Tibial artery (tissue), 4 donors: ENCODE data around the gene ARHGEF19.
A peak's percentile ranks its signal among the peaks of the same experiment; 100 is the strongest.

Experiments used
- DNase-seq, 2 donors: peaks; one replicate each; pipeline ENCODE4 v3.0.0-alpha.2; 2019
- H3K27ac ChIP-seq, 2 donors: fragments of 200-600 bp; sonication (generic) in 1 of 2; 1 replicate in 1 of 2; 2 replicates in 1 of 2; pipeline ENCODE4 v1.5.1; 2018 to 2019; ENCODE audit warnings: mild to moderate bottlenecking in 1 of 2
- H3K27me3 ChIP-seq, 2 donors: fragments of 200-600 bp; sonication (generic) in 1 of 2; one replicate each; pipeline versions ENCODE4 v1.5.1 to v1.6.0; 2016 to 2019
- H3K36me3 ChIP-seq, 3 donors: fragments of 200-600 bp; sonication (generic) in 2 of 3; one replicate each; pipeline ENCODE4 v1.5.1; 2016 to 2019; ENCODE audit warnings: mild to moderate bottlenecking in 2 of 3
- H3K4me1 ChIP-seq, 4 donors: fragments of 200-600 bp; sonication (generic) in 2 of 4; 1 replicate in 3 of 4; 2 replicates in 1 of 4; pipeline ENCODE4 v1.5.1; 2016 to 2019
- H3K4me3 ChIP-seq, 2 donors: fragments of 200-600 bp; sonication (generic) in 1 of 2; 1 replicate in 1 of 2; 2 replicates in 1 of 2; pipeline ENCODE4 v1.5.1; 2018 to 2019; ENCODE audit warnings: mild to moderate bottlenecking in 2 of 2
- H3K9me3 ChIP-seq, 3 donors: fragments of 200-600 bp; sonication (generic) in 1 of 3; one replicate each; pipeline ENCODE4 v1.5.1; 2016 to 2019
- CTCF ChIP-seq, 2 experiments: fragments of 200-600 bp in 1 of 2; fragments of 450-650 bp in 1 of 2; IDR thresholded peaks; one replicate each; pipeline ENCODE4 v1.5.1; 2017 to 2019; ENCODE audit warnings: antibody characterized with exemption in 2 of 2, mild to moderate bottlenecking in 1 of 2, moderate library complexity in 1 of 2
- intact Hi-C: fragments of 100-400 bp; cut with DNase I; formaldehyde crosslinking; loops from one replicate; pipeline ENCODE4 v1.15.0; 2023; ENCODE audit warnings: low total_unique reads

The ARHGEF19 gene

GRCh38 chr1:16210581-16210980 lies 1.9 kb downstream of the ARHGEF19 start:
- H3K27ac ChIP-seq, result no peak overlapping the region
- no peaks in the 10 kb centered on the region for H3K27me3 ChIP-seq
- H3K4me3 ChIP-seq, result no peak overlapping the region
- DNase-seq, result no peak
- peaks cover 0 to 39% (median 9%) of the 10 kb centered on the region in 4 donors for H3K4me1 ChIP-seq
- no peaks in the 10 kb centered on the region for H3K9me3 ChIP-seq
- intact Hi-C loops, result no loop called here
- H3K36me3 ChIP-seq, result no peaks in the 10 kb centered on the region
- no peak for TF ChIP-seq CTCF (IDR thresholded peaks at IDR 0.05)

DNA sequence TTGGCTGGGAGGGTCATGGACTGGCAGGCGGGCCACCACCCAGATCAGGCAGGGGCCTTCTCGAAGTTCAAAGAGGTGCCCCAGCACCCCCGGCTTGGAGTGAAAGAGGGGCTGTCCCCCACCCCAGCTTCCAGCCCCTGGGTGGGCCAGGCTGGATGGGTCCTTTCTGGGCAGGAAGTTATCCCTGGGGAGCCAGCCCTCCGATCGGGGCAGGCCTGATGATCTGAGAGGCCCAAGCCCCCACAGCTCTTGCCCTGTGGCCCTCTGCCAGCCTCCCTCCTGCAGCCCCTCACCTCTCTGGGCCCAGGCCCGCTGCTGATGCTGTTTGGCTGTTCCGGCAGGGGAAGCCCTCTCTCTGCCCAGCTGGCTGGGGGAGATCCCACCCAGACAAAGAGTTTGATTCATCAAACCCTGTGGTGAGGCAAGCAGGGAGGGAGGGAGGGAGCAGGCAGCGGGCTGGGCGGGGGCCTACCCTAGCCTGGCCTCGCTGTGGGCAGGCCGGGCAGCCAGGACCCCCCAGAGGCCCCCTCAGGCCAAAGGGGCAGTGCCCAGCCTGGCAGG lies 2.5 kb downstream of the ARHGEF19 start:
- no peaks in the 10 kb centered on the region for H3K27me3 ChIP-seq
- intact Hi-C loops, result loop anchor here (10.0 kb wide), 1 partner anchor 155 kb away; the partner anchor contains the start of gene SZRD1
- DNase-seq, result no peak
- TF ChIP-seq CTCF (IDR thresholded peaks at IDR 0.05), result no peak
- peaks cover 0 to 41% (median 11%) of the 10 kb centered on the region in 4 donors for H3K4me1 ChIP-seq
- no peaks in the 10 kb centered on the region for H3K9me3 ChIP-seq
- H3K4me3 ChIP-seq, result no peak overlapping the region
- no peaks in the 10 kb centered on the region for H3K36me3 ChIP-seq
- H3K27ac ChIP-seq, result no peak overlapping the region

DNA sequence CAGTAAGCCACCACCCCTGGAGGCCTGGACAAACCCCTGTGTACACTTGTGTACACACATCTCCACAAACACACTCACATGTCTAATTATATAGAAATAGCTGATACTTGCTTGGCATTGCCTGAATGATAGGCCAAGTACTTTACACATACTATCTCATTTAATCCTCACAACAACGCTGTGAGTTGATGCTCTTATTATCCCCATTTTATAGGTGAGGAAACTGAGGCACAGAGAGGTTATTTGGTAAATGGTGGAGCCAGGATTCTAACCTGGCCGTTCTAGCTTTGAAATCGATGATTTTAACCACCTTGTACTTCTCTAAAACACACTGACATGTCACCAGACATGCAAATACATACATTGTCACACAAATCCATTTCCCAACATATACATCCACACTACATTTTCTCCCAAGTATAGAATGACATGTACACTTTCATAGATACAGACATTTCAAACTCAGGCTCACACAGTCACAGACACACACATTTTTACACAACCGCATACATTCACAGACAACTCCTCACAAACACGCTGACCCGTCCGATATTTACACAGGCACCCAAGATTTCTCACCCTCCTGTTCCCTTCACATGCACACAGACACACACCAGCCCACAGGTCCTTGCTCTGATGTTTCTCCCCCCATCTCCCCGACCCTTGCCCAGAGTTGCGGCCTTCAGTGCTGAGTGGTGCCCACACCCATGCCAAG lies 3.2 kb downstream of the ARHGEF19 start:
- H3K9me3 ChIP-seq, result no peaks in the 10 kb centered on the region
- H3K27me3 ChIP-seq, result no peaks in the 10 kb centered on the region
- DNase-seq, result no peak
- TF ChIP-seq CTCF (IDR thresholded peaks at IDR 0.05), result no peak
- H3K27ac ChIP-seq, result no peak overlapping the region
- H3K4me3 ChIP-seq, result no peak overlapping the region
- intact Hi-C loops, result loop anchor here (10.0 kb wide), 1 partner anchor 156 kb away; the partner anchor contains the start of gene SZRD1
- no peaks in the 10 kb centered on the region for H3K36me3 ChIP-seq
- H3K4me1 ChIP-seq, result peaks cover 0 to 41% (median 11%) of the 10 kb centered on the region in 4 donors

- no peak for DNase-seq
- Histone ChIP-seq H3K4me3 (no peak overlapping the region), H3K4me1 (peaks cover 0 to 41% (median 11%) of the 10 kb centered on the region in 4 donors), H3K9me3 (no peaks in the 10 kb centered on the region), H3K36me3 (no peaks in the 10 kb centered on the region), H3K27me3 (no peaks in the 10 kb centered on the region), H3K27ac (no peak overlapping the region)
- TF ChIP-seq CTCF (IDR thresholded peaks at IDR 0.05), result no peak
- intact Hi-C loops, result loop anchor here (10.0 kb wide), 1 partner anchor 156 kb away; the partner anchor contains the start of gene SZRD1
Observed at GRCh38 chr1:16208270-16208987, 4.0 kb downstream of the ARHGEF19 start.

DNA sequence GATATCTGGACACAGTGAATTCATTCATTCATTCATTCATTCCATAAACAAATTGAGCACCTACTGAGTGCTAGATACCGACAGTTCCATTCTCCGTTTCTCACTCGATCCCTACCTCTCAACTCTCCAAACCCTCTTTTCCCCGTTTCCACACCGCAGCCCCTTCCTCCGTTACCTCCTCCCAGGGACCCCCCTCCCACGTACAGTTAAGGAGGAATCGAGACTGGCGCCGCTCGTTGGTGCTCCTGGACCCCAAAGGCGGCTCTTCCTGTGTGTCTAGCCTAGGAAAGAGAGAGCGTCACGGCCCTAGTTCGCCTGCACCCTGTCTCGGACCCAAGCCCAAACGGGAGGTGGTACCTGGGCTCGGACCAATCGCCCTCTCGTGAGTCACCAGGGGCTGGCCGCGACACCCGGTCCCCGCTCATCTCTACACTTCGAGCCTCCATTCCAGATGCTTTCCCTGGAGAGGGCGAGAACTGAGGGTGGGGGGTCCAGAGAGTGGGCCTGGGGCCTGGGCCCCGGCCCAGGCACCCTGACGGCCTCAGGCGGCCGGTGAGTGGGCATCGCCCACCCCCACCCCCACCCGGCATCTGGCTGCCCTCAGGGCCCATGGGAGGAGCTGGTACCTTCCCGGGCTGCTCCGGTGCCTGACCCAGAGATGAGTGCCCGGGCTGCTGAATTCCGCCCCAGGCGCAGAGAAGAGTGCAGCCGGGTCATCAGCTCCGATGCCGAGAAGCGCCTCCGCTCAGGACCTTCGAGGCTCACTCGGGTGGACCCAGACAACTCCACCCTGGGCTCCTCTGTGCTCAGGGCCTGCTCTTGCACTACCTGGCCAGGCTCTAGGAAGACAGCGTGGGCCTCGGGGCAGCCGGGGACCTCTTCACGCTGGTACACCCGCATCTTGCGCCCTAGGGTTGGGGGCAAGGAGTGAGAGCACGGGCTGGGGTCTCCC lies 4.9 kb downstream of the ARHGEF19 start:
- H3K4me1 ChIP-seq, result peaks cover 0 to 41% (median 11%) of the 10 kb centered on the region in 4 donors
- peak overlapping the region; percentile 68 to 83 for H3K27ac ChIP-seq
- H3K27me3 ChIP-seq, result no peaks in the 10 kb centered on the region
- DNase-seq, result no peak
- peak overlapping the region; percentile 53 to 68 for H3K4me3 ChIP-seq
- no peak for TF ChIP-seq CTCF (IDR thresholded peaks at IDR 0.05)
- peaks cover 0 to 3% (median 0%) of the 10 kb centered on the region in 3 donors for H3K36me3 ChIP-seq
- intact Hi-C loops, result loop anchor here (10.0 kb wide), 1 partner anchor 157 kb away; the partner anchor contains the start of gene SZRD1
- no peaks in the 10 kb centered on the region for H3K9me3 ChIP-seq
